22Rv1 (cell line): ENCODE measurements around the gene PFN3.

ENCODE experiments used
- H3K27ac ChIP-seq: fragments of 450-650 bp; 2 replicates; pipeline ENCODE4 v1.5.1; 2017
- ZFX ChIP-seq: fragments of 450-650 bp; IDR thresholded peaks from 2 replicates; pipeline ENCODE4 v1.6.1; 2017; ENCODE audit warnings: antibody characterized with exemption, borderline replicate concordance
- TF ChIP-seq, protein P1 (sequence below): fragments of 450-650 bp; IDR thresholded peaks from 2 replicates; pipeline ENCODE4 v1.5.1; 2017; ENCODE audit warnings: mild to moderate bottlenecking

The PFN3 gene

DNA sequence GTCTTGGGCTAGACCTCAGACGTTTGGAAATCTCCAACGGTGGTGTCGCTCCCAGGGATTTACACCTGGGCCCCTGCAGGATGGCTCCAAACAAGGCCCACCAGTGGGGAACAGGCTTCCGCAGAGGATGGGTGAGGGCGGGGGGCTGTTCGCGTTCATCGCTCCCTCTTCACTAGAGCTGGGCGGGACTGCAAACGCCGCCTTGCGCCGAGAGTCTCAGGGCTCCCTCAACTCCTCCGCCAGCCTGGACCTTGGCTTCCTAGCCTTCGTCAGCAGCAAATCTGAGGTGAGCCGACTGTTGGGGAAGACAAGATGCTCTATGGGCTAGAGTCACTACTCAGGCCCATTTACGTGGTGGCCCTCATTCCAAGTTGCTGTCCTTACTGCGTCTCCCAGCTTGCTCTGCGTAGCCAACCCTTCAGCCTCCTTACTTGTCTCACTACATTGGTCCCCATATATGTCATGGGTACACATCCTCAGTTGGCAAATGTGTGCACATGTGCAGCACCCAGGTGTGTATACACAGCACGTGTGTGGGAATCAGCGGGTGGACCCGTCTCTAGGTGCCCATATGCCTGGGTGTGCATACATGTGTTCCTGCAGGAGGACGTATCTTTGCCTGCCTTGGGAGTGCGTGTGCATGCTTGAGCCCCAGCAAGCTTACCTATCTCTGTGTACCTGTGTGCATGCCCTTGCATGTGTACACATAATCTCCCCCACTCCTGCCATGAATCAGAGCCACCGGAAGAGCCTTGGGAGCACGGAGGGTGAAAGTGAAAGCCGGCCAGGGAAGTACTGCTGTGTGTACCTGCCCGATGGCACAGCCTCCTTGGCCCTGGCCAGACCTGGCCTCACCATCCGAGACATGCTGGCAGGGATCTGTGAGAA is 32.2 kb downstream of the PFN3 start:
- TF ChIP-seq, protein P1, sequence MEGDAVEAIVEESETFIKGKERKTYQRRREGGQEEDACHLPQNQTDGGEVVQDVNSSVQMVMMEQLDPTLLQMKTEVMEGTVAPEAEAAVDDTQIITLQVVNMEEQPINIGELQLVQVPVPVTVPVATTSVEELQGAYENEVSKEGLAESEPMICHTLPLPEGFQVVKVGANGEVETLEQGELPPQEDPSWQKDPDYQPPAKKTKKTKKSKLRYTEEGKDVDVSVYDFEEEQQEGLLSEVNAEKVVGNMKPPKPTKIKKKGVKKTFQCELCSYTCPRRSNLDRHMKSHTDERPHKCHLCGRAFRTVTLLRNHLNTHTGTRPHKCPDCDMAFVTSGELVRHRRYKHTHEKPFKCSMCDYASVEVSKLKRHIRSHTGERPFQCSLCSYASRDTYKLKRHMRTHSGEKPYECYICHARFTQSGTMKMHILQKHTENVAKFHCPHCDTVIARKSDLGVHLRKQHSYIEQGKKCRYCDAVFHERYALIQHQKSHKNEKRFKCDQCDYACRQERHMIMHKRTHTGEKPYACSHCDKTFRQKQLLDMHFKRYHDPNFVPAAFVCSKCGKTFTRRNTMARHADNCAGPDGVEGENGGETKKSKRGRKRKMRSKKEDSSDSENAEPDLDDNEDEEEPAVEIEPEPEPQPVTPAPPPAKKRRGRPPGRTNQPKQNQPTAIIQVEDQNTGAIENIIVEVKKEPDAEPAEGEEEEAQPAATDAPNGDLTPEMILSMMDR = no peak
- TF ChIP-seq ZFX = no peak
- no peak overlapping the region for H3K27ac ChIP-seq

DNA sequence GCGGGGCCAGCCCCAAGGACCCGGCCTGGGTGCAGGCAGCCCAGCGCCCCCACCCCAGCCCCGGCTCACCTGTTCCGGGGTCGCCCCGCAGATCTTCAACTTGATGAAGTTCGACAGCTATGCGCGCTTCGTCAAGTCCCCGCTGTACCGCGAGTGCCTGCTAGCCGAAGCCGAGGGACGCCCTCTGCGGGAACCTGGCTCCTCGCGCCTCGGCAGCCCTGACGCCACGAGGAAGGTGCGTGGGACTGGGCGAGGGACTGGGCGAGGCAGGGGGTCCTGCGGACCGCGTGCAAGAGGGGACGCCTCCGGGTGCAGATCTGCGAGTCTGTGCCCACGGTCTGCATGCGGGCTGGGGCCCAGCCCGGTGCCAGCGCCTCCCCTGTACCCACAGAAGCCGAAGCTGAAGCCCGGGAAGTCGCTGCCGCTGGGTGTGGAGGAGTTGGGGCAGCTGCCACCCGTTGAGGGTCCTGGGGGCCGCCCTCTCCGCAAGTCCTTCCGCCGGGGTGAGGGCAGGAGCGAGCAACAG is 33.1 kb downstream of the PFN3 start:
- H3K27ac ChIP-seq = peak overlapping the region; percentile 70
- TF ChIP-seq ZFX = no peak
- TF ChIP-seq, protein P1 = peak; percentile 37

DNA sequence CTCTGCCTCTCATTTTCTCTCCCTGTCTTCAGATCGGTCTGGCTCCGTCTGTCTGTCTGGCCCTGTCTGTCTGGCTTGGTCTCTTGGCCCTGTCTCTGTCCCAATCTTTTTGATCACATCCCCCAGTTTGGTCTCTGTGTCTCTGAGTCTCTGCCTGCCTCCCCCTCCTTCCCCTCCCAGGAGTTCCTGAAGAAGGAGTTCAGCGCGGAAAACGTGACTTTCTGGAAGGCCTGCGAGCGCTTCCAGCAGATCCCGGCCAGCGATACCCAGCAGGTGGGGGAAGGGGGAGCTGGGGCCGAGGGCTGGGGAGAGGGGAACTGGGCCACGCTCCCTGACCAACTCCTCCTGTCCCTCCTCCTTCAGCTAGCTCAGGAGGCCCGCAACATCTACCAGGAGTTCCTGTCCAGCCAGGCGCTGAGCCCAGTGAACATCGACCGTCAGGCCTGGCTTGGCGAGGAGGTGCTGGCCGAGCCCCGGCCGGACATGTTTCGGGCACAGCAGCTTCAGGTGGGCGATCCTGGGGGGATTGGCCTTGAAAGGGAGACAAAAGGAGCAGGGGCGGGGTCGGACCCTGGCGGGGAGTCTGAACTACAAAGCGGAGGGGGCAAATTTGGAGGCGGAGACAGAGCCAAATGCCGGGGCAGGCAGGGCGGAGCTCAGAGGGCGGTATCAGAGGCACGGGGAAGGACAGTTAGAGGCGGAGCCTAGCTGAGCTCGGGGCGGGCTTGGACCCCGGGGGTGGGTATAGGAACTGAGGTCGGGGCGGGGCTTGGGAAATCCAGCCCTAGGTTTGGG is 33.7 kb downstream of the PFN3 start:
- peak overlapping the region; percentile 70 for H3K27ac ChIP-seq
- no peak for TF ChIP-seq ZFX
- TF ChIP-seq, protein P1 = no peak

DNA sequence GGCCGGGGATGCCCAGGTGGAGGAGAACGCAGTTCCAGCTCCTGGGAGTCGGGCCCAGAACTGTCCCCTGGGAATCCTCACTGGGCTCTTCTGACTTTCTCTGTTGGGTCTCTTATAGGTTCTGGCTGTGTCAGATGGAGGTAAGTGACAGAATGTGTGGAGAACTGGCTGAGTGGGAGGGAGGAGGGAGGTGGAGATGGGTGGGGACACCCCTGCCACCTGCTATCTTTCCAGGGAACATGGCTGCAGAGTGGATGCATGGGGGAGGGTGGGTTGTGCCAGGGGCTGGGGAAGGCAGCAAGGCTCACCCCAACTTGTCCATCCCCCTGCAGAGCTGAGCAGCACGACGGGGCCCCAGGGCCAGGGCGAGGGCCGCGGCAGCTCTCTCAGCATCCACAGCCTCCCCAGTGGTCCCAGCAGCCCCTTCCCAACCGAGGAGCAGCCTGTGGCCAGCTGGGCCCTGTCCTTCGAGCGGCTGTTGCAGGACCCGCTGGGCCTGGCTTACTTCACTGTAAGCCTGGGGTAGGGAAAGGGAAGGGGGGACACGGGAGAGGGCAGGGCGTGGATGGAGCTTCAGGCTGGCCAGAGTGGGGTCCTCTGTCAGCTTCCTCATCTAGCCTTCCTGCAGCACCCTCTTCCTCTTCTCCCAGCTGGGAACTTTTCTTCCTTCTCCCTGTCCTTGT is 34.5 kb downstream of the PFN3 start:
- H3K27ac ChIP-seq = peak overlapping the region; percentile 70
- TF ChIP-seq, protein P1 = no peak
- no peak for TF ChIP-seq ZFX

DNA sequence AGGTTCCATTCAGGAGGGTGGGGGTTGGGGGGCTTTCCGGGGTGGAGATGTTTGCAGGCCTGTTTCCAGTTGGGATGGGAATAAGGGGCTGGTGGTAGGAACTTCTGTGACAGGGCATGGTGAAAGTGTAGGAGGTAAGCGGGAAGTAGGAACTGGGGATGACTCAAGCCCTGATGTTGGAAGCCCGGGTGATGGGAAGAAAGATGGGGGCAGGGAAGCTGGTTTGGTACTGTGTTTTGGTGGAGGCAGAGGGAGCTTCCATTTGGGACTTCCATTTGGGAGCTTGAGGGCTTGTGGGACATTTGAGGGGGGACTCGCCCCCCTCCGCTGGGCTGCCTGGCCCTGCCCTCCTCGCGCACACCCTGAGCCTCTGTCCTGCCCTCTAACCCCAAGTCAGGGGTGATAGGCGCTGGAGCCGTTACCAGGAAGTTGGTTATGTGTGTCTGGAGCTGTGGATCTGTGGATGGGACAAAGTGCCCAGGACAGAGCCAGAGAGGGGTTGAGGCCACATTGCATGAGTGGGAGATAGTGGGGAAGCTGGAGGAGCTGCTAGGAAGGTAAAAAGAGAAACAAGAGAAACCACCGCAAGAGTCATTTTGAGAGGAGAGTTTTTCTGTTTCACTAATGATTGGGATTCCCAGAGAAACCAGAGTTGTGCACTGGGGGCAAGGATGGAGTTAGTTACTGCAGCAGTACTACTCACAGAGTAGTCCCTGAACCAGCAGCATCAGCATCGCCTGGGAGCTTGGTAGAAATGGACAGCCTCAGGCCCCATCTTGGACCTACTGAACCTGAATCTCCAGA is 36.1 kb downstream of the PFN3 start:
- no peak for TF ChIP-seq ZFX
- TF ChIP-seq, protein P1 = no peak
- H3K27ac ChIP-seq = no peak overlapping the region

GRCh38 chr5:177363565-177363964 is 36.9 kb downstream of the PFN3 start:
- TF ChIP-seq, protein P1 = no peak
- no peak for TF ChIP-seq ZFX
- no peak overlapping the region for H3K27ac ChIP-seq
